ENCODE results near the gene PHPT1. TPM values are rescaled to one million over a fixed set of nuclear protein-coding genes. Genes with fewer than 3 reads are reported as not detected.

The PHPT1 gene
- total RNA-seq (2014; rRNA removed; shearing (Covaris generic)) (67.1 and 86.2 TPM in 2 replicates), polyA plus RNA-seq (2016; fragmentation: Nextera tagmentation; extraction: Ambion mirVana) (437 and 509 TPM in 2 replicates)
- long read RNA-seq, transcript PHPT1-201 (3 exons, 890 nt), result major isoform, 117 of 142 reads
- long read RNA-seq, transcript PHPT1-206 (4 exons, 618 nt), result minor isoform, 10 of 142 reads
- long read RNA-seq, partial matches to known transcripts, result 3 of 142 reads
- long read RNA-seq, other reads (novel, unspliced or antisense), result 6 of 142 reads

DNA sequence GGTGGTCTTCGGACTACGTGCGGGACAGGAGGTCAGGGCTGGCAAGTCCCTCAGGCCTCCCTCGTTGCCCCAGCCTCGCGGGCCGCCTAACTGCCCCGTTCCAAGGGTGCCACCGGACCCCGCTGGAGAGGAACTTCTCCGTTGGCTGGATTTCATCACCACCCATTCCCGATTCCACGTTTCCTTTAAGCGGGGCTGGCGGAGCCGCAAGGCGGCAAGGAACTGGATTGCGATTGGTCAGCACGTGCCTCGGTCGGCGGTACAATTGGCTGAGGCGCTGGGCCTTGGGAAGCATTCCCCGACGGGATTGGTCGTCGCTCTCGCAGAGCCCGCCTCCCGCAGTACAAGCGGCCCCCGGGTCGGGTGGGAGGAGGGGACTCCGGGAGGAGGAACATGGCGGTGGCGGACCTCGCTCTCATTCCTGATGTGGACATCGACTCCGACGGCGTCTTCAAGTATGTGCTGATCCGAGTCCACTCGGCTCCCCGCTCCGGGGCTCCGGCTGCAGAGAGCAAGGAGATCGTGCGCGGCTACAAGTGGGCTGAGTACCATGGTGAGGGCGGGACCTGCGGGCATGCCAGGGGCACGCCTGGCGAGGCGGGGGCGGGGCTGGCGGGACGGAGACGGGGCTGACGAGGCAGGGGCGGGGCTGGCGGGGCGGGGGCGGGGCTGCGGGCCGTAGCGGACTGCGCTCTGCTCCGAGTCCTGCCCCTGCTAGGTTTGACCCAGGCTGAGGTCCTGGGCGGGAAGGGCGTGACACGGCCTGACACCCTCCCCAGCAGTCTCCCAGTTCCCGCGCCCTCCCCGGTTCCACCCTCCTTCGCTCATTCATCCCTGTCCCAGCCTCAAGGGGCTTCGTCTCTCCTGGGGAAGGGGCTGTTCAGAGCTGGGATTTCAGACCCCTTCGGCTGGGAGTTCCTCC lies at the start of gene PHPT1:
Gene PHPT1 (plus strand): TSS at position 372 of the 922 bp plus-strand sequence. CDS start 22 bp downstream, at position 394.
- H3K4me3 ChIP-seq, result peak within 1 kb of the TSS; percentile 88
- H3K4me1 ChIP-seq (ENCODE audit: insufficient read depth), result no peaks in the 10 kb centered on the region; the same call in 1 of the 2 replicates
- H3K79me2 ChIP-seq (replicated peaks; ENCODE audit: insufficient read depth), result no peaks in the 10 kb centered on the region
- peak within 1 kb of the TSS; percentile 89 for H3K4me2 ChIP-seq
- H3F3A ChIP-seq (replicated peaks; ENCODE audit: low read depth), result 0 out of 2 replicates have a peak, but pooled peaks cover 5% of the 10 kb centered on the region
- Mint-ChIP-seq H3K27ac (peak within 1 kb of the TSS; percentile 96), H3K9me3 (no peaks in the 10 kb centered on the region), H3K4me1 (no peaks in the 10 kb centered on the region; the same call in 2 of the 3 replicates), H3K27me3 (ENCODE audit: insufficient read depth, low read depth, poor library complexity) (peaks cover 29% of the 10 kb centered on the region), H3K36me3 (ENCODE audit: low read depth) (peaks cover 2% of the 10 kb centered on the region; the same call in 2 of the 3 replicates), H3K4me3 (peak within 1 kb of the TSS; percentile 93)
- peaks cover 13% of the 10 kb centered on the region for H3K27me3 ChIP-seq (ENCODE audit: insufficient read depth)
- H2AFZ ChIP-seq, result no peak within 1 kb of the TSS
- no peaks in the 10 kb centered on the region for H3K9me2 ChIP-seq (ENCODE audit: insufficient read depth)
- 0 out of 2 replicates have a peak, but pooled peaks cover 3% of the 10 kb centered on the region for H4K20me1 ChIP-seq (replicated peaks; ENCODE audit: insufficient read depth)
- ATAC-seq (peak; percentile 53), DNase-seq (ENCODE audit: low spot score) (peak; percentile 100)
- H3K27ac ChIP-seq (ENCODE audit: low read depth), result peak within 1 kb of the TSS; percentile 95
- no peaks in the 10 kb centered on the region; the same call in 1 of the 2 replicates for H3K36me3 ChIP-seq (ENCODE audit: insufficient read depth)
- TF ChIP-seq EZH2 (IDR thresholded peaks at IDR 0.05; ENCODE audit: low read depth, unreplicated experiment) (no peak), ZNF114 (CRISPR knock-in tag; IDR thresholded peaks at IDR 0.05) (no peak), NANOG (IDR thresholded peaks at IDR 0.05; ENCODE audit: borderline replicate concordance) (no peak), POLR2AphosphoS5 (IDR thresholded peaks at IDR 0.05; ENCODE audit: low read depth) (peak; percentile 97), STAT1 (IDR thresholded peaks at IDR 0.05; ENCODE audit: unreplicated experiment) (no peak), CREB1 (CRISPR knock-in tag; IDR thresholded peaks at IDR 0.05; ENCODE audit: low read depth) (peak; percentile 62), EZH2phosphoT487 (IDR thresholded peaks at IDR 0.05; ENCODE audit: unreplicated experiment) (no peak), JUNB (IDR thresholded peaks at IDR 0.05; ENCODE audit: unreplicated experiment) (no peak), ZNF331 (CRISPR knock-in tag; IDR thresholded peaks at IDR 0.05; ENCODE audit: low read depth) (no peak)
- TF ChIP-seq, protein P1, sequence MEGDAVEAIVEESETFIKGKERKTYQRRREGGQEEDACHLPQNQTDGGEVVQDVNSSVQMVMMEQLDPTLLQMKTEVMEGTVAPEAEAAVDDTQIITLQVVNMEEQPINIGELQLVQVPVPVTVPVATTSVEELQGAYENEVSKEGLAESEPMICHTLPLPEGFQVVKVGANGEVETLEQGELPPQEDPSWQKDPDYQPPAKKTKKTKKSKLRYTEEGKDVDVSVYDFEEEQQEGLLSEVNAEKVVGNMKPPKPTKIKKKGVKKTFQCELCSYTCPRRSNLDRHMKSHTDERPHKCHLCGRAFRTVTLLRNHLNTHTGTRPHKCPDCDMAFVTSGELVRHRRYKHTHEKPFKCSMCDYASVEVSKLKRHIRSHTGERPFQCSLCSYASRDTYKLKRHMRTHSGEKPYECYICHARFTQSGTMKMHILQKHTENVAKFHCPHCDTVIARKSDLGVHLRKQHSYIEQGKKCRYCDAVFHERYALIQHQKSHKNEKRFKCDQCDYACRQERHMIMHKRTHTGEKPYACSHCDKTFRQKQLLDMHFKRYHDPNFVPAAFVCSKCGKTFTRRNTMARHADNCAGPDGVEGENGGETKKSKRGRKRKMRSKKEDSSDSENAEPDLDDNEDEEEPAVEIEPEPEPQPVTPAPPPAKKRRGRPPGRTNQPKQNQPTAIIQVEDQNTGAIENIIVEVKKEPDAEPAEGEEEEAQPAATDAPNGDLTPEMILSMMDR (conservative IDR thresholded peaks at IDR 0.05; ENCODE audit: low read depth in 2 of 2), result no peak
- TF ChIP-seq, protein P2, sequence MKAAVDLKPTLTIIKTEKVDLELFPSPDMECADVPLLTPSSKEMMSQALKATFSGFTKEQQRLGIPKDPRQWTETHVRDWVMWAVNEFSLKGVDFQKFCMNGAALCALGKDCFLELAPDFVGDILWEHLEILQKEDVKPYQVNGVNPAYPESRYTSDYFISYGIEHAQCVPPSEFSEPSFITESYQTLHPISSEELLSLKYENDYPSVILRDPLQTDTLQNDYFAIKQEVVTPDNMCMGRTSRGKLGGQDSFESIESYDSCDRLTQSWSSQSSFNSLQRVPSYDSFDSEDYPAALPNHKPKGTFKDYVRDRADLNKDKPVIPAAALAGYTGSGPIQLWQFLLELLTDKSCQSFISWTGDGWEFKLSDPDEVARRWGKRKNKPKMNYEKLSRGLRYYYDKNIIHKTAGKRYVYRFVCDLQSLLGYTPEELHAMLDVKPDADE (IDR thresholded peaks at IDR 0.05), result peak; percentile 49; the same call in 1 of the 2 replicates
- TF ChIP-seq, protein P3, sequence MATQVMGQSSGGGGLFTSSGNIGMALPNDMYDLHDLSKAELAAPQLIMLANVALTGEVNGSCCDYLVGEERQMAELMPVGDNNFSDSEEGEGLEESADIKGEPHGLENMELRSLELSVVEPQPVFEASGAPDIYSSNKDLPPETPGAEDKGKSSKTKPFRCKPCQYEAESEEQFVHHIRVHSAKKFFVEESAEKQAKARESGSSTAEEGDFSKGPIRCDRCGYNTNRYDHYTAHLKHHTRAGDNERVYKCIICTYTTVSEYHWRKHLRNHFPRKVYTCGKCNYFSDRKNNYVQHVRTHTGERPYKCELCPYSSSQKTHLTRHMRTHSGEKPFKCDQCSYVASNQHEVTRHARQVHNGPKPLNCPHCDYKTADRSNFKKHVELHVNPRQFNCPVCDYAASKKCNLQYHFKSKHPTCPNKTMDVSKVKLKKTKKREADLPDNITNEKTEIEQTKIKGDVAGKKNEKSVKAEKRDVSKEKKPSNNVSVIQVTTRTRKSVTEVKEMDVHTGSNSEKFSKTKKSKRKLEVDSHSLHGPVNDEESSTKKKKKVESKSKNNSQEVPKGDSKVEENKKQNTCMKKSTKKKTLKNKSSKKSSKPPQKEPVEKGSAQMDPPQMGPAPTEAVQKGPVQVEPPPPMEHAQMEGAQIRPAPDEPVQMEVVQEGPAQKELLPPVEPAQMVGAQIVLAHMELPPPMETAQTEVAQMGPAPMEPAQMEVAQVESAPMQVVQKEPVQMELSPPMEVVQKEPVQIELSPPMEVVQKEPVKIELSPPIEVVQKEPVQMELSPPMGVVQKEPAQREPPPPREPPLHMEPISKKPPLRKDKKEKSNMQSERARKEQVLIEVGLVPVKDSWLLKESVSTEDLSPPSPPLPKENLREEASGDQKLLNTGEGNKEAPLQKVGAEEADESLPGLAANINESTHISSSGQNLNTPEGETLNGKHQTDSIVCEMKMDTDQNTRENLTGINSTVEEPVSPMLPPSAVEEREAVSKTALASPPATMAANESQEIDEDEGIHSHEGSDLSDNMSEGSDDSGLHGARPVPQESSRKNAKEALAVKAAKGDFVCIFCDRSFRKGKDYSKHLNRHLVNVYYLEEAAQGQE (IDR thresholded peaks at IDR 0.05; ENCODE audit: unreplicated experiment), result no peak

All from GM23338 (cell line).